GM23248 (cell line): ENCODE results near the gene EMP3. TPM values are rescaled to one million over a fixed set of nuclear protein-coding genes. Genes with fewer than 3 reads are reported as not detected.
"Not testable (repeated sequence)": the region's sequence is repeated elsewhere in the genome, so short reads cannot be mapped to it uniquely, and the experiment has no call there.

Experiments
- DNase-seq: peaks from one replicate; pipeline ENCODE4 v3.0.0-alpha.2; 2015
- H2AFZ ChIP-seq: fragments of 200-600 bp; sonication (generic); 2 replicates; pipeline ENCODE4 v1.6.1; 2016; ENCODE audit warnings: antibody characterized with exemption
- H3F3A ChIP-seq: fragments of 200-600 bp; sonication (generic); 2 replicates; pipeline ENCODE4 v1.6.1; 2016; ENCODE audit warnings: mild to moderate bottlenecking, antibody characterized with exemption, mixed run types; ENCODE audit not compliant: insufficient read depth
- H3K27ac ChIP-seq: fragments of 200-600 bp; sonication (generic); 2 replicates; pipeline ENCODE4 v1.5.1; 2016; ENCODE audit warnings: mild to moderate bottlenecking
- H3K27me3 ChIP-seq: fragments of 200-600 bp; sonication (generic); replicated peaks from 2 replicates; pipeline ENCODE4 v1.6.1; 2016; ENCODE audit warnings: mild to moderate bottlenecking; ENCODE audit not compliant: insufficient read depth
- H3K36me3 ChIP-seq: fragments of 200-600 bp; sonication (generic); 2 replicates; pipeline ENCODE4 v1.6.1; 2016; ENCODE audit warnings: low read depth, mild to moderate bottlenecking
- H3K4me1 ChIP-seq: fragments of 200-600 bp; sonication (generic); 2 replicates; pipeline ENCODE4 v1.6.1; 2016; ENCODE audit warnings: mild to moderate bottlenecking; ENCODE audit not compliant: insufficient read depth
- H3K4me2 ChIP-seq: fragments of 200-600 bp; sonication (generic); one replicate; pipeline ENCODE4 v1.6.1; 2016; ENCODE audit warnings: mild to moderate bottlenecking; ENCODE audit not compliant: unreplicated experiment
- H3K4me3 ChIP-seq: fragments of 200-600 bp; sonication (generic); 2 replicates; pipeline ENCODE4 v1.5.1; 2016; ENCODE audit warnings: mild to moderate bottlenecking
- H3K79me2 ChIP-seq: fragments of 200-600 bp; sonication (generic); 2 replicates; pipeline ENCODE4 v1.6.1; 2016; ENCODE audit warnings: mild to moderate bottlenecking; ENCODE audit not compliant: insufficient read depth
- H3K9ac ChIP-seq: fragments of 200-600 bp; sonication (generic); 2 replicates; pipeline ENCODE4 v1.6.1; 2016; ENCODE audit warnings: mild to moderate bottlenecking
- H3K9me2 ChIP-seq: fragments of 200-600 bp; sonication (generic); 2 replicates; pipeline ENCODE4 v1.6.1; 2016; ENCODE audit warnings: mixed run types, mild to moderate bottlenecking, moderate library complexity; ENCODE audit not compliant: insufficient read depth
- H3K9me3 ChIP-seq: fragments of 200-600 bp; sonication (generic); one replicate; pipeline ENCODE4 v1.6.1; 2017; ENCODE audit warnings: low read depth
- H4K20me1 ChIP-seq: fragments of 200-600 bp; sonication (generic); 2 replicates; pipeline ENCODE4 v1.6.0; 2016; ENCODE audit not compliant: insufficient read depth
- EZH2 ChIP-seq: fragments of 200-600 bp; sonication (generic); IDR thresholded peaks from 2 replicates; pipeline ENCODE4 v1.6.1; 2018; ENCODE audit warnings: antibody characterized with exemption, mild to moderate bottlenecking; ENCODE audit not compliant: insufficient read depth, poor library complexity, severe bottlenecking
- EZH2phosphoT487 ChIP-seq: fragments of 200-600 bp; sonication (generic); IDR thresholded peaks from 2 replicates; pipeline ENCODE4 v1.6.1; 2018; ENCODE audit warnings: antibody characterized with exemption, moderate library complexity, mild to moderate bottlenecking, low read depth; ENCODE audit not compliant: insufficient read depth
- WGBS, 2 experiments: methylation state at CpG; one replicate each; pipeline ENCODE4 v1.1.6; 2015 to 2017; ENCODE audit warnings: low lambda C conversion rate in 2 of 2, low coverage in 1 of 2; ENCODE audit errors: missing lambda C conversion rate in 2 of 2; 5-methylcytosine and 5-hydroxymethylcytosine counted together
- in situ Hi-C: fragments of 300-500 bp; cut with MboI; formaldehyde crosslinking; loops from 2 replicates; pipeline ENCODE4 v1.15.0; 2020
- polyA plus RNA-seq: library from polyadenylated mRNA; unstranded; fragments of >200 nt; fragmentation: Nextera tagmentation; extraction: Ambion mirVana; gene quantifications from 2 replicates; pipeline ENCODE4 v1.2.1, GENCODE V29; 2016
- total RNA-seq: library from RNA; depleted of rRNA; stranded (reverse); fragments of >200 nt; shearing (Covaris generic); gene quantifications from 2 replicates; pipeline ENCODE4 v1.2.3, GENCODE V29; 2014

Gene EMP3
- total and polyA plus RNA-seq, 2 experiments from 2014 or later, result 196 to 716 TPM

- H4K20me1 ChIP-seq, result no peaks in the 10 kb centered on the region
- no peaks in the 10 kb centered on the region for H3K36me3 ChIP-seq
- H3F3A ChIP-seq, result no peaks in the 10 kb centered on the region
- no peak overlapping the region for H3K27ac ChIP-seq
- no peak overlapping the region for H3K9ac ChIP-seq
- H3K27me3 ChIP-seq, result 0 out of 2 replicates have a peak, but pooled peaks cover 5% of the 10 kb centered on the region
- H3K4me1 ChIP-seq, result no peaks in the 10 kb centered on the region
- no peak overlapping the region for H3K4me3 ChIP-seq
- TF ChIP-seq EZH2phosphoT487 (no peak), EZH2 (no peak)
- 74 to 76% methylated on average over 11 to 13 of the region's 13 CpGs for WGBS, 2 experiments
- no peak overlapping the region for H2AFZ ChIP-seq
- no peaks in the 10 kb centered on the region for H3K79me2 ChIP-seq
- no peak for DNase-seq
- H3K9me2 ChIP-seq, result no peaks in the 10 kb centered on the region
- in situ Hi-C loops, result no loop called here
- no peaks in the 10 kb centered on the region for H3K9me3 ChIP-seq
- H3K4me2 ChIP-seq, result no peak overlapping the region
These were observed 22.0 kb upstream of the EMP3 start for GRCh38 chr19:48303367-48303766.

GRCh38 chr19:48303866-48304265 is 21.5 kb upstream of the EMP3 start:
- in situ Hi-C loops, result no loop called here
- TF ChIP-seq EZH2, result no peak
- TF ChIP-seq EZH2phosphoT487, result no peak
- Histone ChIP-seq H3F3A (no peaks in the 10 kb centered on the region), H3K4me3 (no peak overlapping the region), H3K27me3 (0 out of 2 replicates have a peak, but pooled peaks cover 5% of the 10 kb centered on the region), H2AFZ (no peak overlapping the region), H3K9me2 (no peaks in the 10 kb centered on the region), H3K4me1 (no peaks in the 10 kb centered on the region), H3K79me2 (no peaks in the 10 kb centered on the region), H3K4me2 (no peak overlapping the region), H3K36me3 (no peaks in the 10 kb centered on the region), H3K9me3 (no peaks in the 10 kb centered on the region), H3K27ac (no peak overlapping the region), H3K9ac (no peak overlapping the region), H4K20me1 (no peaks in the 10 kb centered on the region)
- no peak for DNase-seq
- WGBS, 2 experiments, result 64 to 73% methylated on average over 18 to 19 of the region's 19 CpGs

- Histone ChIP-seq H3K4me1 (no peaks in the 10 kb centered on the region), H3K4me3 (no peak overlapping the region), H3K9me3 (no peaks in the 10 kb centered on the region), H3K4me2 (no peak overlapping the region), H3F3A (no peaks in the 10 kb centered on the region), H3K9me2 (no peaks in the 10 kb centered on the region), H3K27ac (no peak overlapping the region), H3K36me3 (no peaks in the 10 kb centered on the region), H4K20me1 (no peaks in the 10 kb centered on the region), H2AFZ (no peak overlapping the region), H3K79me2 (no peaks in the 10 kb centered on the region), H3K27me3 (0 out of 2 replicates have a peak, but pooled peaks cover 5% of the 10 kb centered on the region), H3K9ac (no peak overlapping the region)
- no peak for TF ChIP-seq EZH2
- no peak for TF ChIP-seq EZH2phosphoT487
- 44 to 48% methylated on average over 20 to 22 of the region's 22 CpGs for WGBS, 2 experiments
- DNase-seq, result no peak
- in situ Hi-C loops, result no loop called here
These were observed 16.4 kb upstream of the EMP3 start for GRCh38 chr19:48308631-48309586.

GRCh38 chr19:48309731-48310130 is 15.6 kb upstream of the EMP3 start:
- H3K4me3 ChIP-seq, H3K9me2 ChIP-seq, H3K27me3 ChIP-seq, H3K79me2 ChIP-seq, DNase-seq, H3K4me2 ChIP-seq, H3K9ac ChIP-seq, in situ Hi-C loops, H3K27ac ChIP-seq, H2AFZ ChIP-seq, H4K20me1 ChIP-seq, H3F3A ChIP-seq, H3K9me3 ChIP-seq, H3K4me1 ChIP-seq, H3K36me3 ChIP-seq: not testable (repeated sequence)
- 82 to 85% methylated on average over 5 of the region's 5 CpGs for WGBS, 2 experiments
